Ramos (cell line): ENCODE results near the gene SLC22A14.

Experiments
- in situ Hi-C: fragments of 300-500 bp; cut with MboI; formaldehyde crosslinking; loops from one replicate; pipeline ENCODE4 v1.14.3; 2022; ENCODE audit warnings: low sequenced_read_pairs; ENCODE audit not compliant: unreplicated experiment

The SLC22A14 gene

DNA sequence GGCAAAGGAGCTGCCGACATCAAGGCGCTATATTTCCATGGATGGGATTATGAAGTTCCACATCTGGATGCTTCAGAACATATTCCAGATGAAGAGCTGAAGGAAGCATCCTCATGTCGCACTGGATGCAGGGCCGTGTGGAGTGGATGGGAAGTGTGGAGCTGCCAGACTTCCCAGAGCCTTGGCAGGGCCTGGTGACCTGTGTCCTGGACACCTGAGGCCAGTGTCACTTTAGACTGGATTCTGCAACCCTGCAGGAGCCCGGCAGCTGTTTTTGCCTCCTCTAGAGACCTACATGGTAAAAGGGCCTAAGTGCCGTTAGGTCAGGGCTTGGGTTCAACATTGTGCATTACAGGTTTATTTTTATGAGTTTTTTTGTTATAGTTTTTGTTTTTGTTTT, 53.2 kb downstream of the SLC22A14 start:
- in situ Hi-C loops: no loop called here

DNA sequence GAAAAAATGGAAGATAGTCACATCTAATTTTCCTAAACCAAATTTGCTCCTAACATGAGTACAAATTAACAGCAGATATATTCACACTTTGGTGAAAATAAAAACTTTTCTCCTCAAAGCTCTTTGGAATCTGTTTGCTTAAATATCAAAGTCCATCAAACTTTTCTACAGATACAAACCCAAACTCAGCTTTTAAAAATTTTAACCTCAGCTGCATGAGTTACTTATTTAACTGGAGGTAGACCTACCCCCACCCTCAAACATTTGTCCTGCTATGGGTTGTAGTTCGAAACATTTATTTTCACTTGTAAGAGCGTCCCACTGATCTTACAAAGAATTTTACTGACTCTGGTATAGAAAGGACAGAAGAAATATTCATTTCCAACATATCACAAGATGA, 55.6 kb downstream of the SLC22A14 start:
- in situ Hi-C loops: no loop called here

DNA sequence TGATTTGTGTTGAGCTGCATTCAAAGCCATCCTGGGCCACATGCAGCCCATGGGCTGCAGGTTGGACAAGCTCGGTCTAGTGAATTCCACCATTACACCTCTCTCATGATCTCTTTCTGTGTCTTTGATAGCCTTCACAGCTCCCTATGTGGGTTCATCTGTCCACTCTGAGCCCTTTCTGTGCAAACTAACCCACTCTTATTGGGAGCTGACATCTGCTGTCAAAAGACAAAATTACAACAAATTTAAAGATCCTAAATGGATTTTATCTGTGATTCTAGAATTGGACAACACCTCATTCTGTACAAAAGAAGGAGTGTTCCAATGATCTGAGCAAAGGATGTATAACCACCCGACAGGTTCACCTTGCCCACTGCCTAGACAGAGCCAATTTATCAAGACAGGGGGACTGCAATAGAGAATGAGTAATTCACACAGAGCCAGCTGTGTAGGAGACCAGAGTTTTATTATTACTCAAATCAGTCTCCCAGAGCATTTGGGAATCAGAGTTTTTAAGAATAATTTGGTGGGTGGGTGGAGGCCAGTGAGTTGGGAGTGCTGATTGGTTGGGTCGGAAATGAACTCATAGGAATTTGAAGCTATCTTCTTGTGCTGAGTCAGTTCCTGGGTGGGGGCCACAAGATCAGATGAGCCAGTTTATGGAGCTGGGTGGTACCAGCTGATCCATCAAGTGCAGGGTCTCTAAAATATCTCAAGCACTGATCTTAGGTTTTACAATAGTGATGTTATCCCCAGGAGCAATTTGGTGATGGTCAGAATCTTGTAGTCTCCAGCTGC, 61.9 kb downstream of the SLC22A14 start:
- in situ Hi-C loops: loop anchor here (10.0 kb wide), 1 partner anchor 131 kb away; no protein-coding TSS in a partner anchor

DNA sequence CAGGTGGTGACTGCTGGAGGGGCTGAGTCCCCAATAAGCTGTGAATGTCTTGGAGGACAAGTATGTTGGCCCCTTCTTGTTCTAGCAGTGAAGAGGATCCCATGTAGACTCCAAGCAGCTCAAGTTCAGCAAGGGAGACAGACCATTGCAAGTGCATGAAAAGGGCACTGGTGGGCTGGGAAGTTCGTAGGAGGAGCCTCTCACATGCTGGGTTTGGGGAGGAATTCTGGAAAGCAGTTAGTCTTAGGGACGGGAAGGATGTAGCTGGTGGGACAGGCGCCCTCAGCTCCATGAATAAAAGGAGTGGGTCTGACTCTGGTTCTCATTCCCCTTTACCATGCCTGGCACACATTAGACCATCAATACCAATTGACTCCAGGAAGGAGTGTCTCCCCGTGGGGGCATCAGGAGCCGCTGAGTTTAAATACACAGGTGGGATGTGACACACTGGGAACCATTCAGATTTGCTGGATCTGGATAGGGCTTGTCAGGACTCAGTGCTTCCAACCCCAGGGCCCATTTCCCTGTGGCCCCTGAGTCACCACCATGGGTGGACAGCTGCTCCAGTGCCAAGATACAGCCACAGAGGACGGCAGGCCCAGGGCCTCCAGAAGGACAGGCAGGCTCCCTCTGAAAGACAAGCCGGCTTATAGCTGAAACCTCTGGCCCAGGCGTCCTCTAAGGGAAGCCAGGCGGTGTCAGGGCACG, 63.9 kb downstream of the SLC22A14 start:
- in situ Hi-C loops: loop anchor here (10.0 kb wide), 1 partner anchor 129 kb away; no protein-coding TSS in a partner anchor

DNA sequence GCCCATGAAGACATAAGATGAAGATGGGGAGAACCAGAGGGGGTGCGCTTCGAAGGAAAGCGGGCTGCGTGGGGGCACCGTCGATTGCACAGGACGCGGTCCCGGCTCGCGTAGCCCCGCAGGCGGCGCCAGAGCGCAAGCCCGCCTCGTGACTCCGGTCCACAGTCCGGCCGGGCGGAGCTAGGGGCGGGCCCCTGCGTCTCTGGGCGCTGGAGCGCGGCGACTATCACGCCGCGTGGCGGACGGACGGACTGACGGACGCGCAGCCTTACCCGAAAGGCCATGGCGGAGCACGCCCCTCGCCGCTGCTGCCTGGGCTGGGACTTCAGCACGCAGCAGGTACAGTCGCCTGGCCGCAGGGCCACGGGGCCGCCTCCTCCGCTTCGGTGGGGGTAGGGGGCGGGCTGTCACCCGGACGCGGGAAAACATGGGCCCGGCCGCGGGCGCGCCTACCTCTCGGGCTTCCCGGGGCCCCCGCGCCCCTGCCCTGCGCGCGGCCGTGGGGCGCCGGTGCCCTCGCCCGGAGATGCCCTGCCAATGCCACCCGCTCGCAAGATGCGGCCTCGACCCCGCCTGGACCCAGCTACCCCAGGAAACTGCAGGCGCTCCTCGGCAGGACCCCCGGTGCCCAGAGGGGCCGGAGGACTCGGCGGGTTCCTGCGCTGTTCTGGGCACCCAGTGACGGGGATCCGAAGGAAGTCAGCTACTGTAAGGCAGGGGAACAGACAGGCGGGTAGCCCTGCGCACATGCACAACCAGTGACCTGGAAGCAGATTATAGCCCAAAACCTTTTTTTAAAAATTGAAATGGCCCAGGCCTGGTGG, 64.7 kb downstream of the SLC22A14 start, which contains the start of gene XYLB:
XYLB (plus strand) TSS at position 199 of the 824 bp plus-strand sequence; CDS start at position 283, 84 bp downstream.
- in situ Hi-C loops: loop anchor here (10.0 kb wide), 1 partner anchor 128 kb away; no protein-coding TSS in a partner anchor

DNA sequence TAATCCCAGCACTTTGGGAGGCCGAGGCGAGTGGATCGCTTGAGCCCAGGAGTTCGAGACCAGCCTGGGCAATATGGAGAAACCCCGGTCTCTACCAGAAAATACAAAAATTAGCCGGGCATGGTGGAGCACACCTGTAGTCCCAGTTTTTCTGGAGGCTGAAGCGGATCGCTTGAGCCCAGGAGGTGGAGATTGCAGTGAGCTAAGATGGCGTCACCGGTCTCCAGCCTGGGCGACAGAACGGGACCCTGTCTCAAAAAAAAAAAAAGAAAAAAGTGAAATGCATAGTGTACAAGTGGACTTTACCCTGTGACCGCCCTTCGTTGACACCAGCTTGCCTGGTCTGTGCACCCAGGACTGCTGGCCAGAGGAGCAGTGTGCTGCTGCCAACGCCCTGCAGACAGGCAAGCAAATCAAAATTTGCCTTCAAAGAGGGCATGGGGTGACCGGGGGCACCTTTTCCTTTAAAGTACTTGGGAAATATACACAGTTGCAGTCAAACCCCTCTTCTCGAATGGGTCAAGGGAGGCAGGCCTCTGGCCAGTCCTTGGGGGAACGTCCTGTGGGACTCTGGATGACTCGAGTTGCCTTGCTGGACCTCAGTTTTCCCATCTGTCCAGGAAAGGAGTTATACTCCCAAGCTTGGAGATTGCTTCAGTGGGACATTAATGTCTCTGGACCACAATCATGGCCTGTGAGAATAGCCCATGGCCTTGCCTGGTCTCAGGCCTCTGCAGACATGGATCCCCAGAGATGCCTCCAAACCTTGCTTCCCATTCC, 65.5 kb downstream of the SLC22A14 start:
- in situ Hi-C loops: loop anchor here (10.0 kb wide), 1 partner anchor 127 kb away; no protein-coding TSS in a partner anchor

DNA sequence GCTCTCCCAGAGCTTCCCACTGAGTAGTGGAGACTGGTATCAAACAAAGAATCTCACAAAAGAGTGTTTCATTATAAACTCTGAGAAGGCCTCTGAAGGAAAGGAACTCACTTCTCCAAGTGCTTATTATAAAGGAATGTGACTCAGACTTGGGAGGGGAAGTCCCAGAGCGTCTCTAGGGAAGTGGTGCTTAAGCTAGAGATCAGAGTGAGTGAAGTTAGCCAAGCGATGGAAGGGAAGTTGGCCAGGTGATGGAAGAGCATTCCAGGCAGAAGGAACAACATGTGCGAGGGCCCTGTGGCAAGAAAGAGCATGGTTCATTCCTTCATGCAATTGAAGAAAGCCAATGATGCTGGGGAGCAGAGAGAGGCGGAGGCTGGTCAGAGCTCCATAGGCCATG, 66.8 kb downstream of the SLC22A14 start:
- in situ Hi-C loops: loop anchor here (10.0 kb wide), 1 partner anchor 126 kb away; no protein-coding TSS in a partner anchor

DNA sequence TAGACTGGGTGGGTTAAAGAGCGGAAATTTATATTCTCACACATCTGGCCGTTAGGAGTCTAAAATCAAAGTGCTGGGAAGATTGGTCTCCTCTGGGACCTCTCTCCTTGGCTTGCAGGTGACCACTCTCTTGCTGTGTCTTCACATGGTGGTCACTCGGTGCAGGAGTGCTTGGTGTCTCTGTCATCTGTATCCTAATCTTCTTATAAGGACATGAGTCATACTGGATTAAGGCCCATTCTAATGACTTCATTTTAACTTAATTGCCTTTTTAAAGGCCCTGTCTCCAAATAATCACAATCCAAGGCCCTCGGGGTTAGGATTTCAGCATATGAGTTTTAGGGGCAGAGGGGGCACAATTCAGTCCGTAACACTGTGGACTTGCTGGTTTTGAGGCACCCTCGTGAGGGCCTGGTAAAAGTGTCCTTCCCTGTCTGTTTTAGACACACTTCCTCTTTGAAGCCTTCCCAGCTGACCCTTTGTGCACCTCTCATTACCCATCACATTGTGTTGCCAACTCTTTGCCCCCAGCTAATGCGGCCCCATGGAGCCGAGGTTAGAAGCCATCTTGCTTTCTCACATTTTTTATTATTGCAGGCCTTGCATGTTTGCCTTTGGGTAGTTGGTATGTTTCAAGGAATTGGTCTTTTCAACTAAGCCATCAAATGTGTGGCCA, 67.7 kb downstream of the SLC22A14 start:
- in situ Hi-C loops: loop anchor here (10.0 kb wide), 1 partner anchor 125 kb away; no protein-coding TSS in a partner anchor

DNA sequence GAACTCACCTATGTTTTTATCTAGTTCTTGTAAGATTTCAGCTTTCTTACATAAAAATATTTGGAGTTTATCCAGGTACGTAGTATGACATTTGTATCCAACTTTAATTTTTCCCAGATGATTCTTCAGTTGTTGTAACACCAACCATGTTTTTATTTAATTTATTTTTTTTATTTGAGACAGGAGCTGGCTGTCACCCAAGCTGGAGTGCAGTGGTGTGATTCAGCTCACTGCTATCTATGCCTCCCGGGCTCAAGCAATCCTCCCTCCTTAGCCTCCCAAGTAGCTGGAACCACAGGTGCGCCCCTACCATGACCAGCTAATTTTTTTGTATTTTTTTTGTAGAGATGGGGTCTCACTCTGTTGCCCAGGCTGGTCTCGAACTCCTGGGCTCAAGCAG, 71.1 kb downstream of the SLC22A14 start:
- in situ Hi-C loops: no loop called here

DNA sequence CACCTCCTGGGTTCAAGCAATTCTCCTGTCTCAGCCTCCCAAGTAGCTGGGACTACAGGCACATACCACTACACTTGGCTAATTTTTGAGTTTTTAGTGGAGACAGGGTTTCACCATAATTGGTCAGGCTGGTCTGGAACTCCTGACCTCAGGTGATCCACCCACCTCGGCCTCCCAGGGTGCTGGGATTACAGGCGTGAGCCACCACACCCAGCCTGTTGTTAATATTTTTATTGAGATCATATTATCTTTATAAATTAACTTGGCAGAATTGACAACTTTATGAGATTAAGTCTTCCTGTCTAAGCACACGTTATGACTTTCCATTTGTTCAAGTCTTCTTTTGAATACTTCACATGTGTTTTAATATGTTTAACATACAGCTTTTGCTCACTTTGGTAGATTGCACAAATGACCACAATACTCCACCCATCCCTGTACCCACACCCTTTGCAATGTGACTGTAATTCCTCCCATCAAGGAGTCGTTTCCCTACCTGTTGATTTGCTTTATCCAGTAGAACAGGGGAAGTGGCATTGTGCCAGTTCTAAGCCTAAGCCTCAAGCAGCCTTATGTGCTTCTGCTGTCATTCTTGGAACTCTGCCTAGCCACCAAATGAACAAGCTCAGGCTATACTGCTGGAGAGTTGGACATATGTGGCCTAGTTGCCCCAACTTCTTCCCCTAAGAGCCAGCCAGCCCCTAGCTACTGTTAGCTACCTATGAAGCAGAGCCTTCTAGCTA, 72.7 kb downstream of the SLC22A14 start:
- in situ Hi-C loops: no loop called here

DNA sequence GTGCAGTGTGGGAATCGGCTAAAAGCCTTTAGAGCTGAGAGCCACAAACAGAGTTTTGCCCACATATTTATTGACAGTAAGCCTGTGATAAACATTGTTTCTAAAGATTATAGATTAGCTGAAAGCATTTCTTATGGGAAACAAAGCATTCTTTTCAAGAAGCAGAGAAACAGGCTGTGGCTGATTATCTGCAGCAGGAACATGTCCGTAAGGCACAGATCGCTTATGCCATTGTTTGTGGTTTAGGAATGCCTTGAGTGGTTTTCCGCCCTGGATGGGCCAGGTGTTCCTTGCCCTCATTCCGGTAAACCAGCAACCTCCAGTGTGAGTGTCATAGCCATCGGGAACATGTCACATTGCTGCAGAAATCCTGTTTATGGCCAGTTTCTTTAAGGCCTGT, 76.9 kb downstream of the SLC22A14 start:
- in situ Hi-C loops: no loop called here

DNA sequence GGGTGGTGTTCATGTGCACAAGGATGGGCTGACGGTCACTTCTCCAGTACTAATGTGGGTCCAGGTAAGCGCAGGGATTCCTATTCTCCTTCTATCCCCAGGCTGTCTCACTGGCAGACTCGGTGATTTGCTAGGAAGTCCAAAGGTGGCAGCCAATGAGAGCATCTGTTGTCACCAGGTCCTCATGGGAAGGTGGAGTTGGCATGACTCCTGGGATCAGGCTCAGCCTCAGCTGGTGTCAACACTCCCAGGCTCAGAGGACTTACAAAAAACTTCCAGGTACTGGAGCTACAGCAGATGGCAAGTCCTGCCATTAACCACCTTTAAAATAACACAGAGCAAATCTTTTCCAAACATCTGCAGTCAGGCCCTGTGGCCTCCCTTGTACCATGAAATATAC, 78.3 kb downstream of the SLC22A14 start:
- in situ Hi-C loops: no loop called here

DNA sequence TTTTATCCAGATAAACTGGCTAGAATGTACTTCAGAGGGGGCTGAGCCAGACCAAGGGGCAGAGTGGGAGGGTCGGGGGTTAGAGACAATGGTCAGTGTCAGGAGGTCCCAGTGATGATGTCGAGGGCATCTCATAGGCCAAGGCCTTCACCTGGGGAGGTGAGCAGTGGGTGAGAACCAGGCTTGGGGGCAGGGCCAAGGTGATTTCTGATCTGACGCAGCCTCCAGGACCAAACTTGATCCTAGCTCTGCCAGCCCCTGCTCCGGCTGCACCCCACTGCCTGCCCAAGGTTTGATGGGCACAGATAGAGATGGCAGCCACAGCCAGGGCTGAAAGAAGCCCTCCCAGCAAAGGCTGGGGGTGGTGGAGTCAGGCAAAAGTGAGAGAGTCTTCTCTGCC, 79.4 kb downstream of the SLC22A14 start:
- in situ Hi-C loops: no loop called here

DNA sequence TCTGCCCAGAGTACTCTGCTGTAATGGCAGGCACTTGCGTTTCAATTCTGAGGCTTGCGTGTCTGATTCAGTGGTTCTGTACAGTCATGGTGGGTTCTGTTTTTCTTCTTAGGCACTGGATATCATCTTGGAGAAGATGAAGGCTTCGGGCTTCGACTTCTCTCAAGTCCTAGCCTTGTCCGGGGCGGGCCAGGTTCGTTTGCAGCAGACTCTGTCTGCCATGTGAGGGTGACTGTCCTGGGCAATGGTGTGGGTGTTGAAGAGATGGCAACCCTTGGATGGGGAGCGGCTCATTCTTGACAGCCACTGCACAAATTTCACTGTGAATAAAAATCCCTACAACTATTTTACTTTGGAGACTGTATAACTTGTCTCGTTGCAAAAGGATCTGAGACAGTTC, 80.7 kb downstream of the SLC22A14 start:
- in situ Hi-C loops: no loop called here

DNA sequence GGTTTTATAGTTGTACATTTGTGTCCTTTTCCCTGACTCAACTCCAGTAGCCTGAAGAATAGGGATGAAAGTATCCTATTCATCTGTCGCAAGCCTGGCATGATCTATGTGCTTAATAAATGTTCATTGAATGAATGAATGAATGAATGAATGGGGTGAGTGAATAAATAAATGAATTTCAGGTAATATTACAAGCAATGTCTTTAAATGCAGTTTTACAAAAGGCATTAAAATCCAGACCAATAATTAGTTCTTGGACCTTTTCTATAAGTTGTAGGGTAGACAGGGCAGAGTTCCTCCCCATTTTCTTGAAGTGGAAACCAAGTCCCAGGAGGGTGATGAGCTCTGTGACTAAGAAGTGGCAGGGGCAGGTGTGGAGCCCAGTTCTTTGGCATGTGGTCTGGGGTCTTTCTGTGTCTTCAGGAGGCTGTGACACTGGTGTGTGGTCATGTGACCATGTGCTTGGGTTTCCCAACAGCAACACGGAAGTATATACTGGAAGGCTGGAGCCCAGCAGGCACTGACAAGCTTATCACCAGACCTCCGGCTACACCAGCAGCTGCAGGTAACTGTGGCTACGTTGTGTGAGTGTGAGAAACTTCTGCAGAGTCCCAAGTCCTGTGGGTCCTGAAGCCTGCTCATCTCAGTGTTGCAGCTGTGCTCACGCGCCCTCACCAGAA, 82.8 kb downstream of the SLC22A14 start:
- in situ Hi-C loops: no loop called here

DNA sequence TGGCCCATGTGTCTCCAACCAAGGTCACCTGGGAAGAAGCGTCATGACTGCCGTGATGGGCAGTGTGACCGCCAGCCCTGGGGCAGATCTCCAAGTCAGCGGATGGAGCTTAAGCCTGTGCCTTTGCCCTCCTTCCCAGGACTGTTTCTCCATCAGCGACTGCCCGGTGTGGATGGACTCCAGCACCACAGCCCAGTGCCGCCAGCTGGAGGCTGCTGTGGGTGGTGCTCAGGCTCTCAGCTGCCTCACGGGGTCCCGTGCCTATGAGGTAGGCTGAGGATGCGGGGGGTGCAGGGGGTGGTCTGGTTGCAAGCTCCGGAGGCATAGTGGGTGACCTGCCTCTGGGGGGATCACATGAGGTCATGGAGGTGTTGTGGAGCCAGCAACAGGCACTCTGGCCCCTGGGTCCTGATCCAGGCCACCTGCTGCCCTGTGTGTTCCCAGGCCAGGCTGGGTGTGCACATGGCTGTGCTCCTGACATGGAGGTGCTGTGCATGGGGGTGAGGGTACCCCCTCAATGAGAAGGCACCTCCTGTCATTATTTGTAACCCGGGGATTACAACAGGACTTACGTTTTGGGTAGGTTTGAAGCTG, 83.5 kb downstream of the SLC22A14 start:
- in situ Hi-C loops: no loop called here

DNA sequence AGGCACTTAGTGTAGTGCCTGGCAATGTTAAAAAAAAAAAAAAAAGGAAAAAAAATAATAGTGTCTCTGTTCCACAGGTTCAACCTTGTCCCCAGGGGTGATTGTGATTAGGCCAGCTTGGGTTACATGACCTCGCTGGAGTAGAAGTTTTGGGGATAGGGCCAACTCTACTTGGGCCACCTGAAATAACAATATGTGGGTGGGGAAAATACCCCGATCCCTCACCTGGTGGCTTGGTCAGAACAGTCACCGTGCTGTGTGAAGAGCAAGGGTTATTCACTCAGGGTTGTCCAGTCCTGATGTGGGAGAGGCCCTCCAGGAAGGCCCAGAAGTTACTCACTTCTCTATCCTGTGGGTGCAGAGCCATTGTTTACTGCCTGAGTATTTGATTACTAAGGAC, 84.0 kb downstream of the SLC22A14 start:
- in situ Hi-C loops: no loop called here
